ENCODE results near the gene AHNAK2. TPM values are rescaled to one million over a fixed set of nuclear protein-coding genes. Genes with fewer than 3 reads are reported as not detected.
A peak's percentile ranks its signal among the peaks of the same experiment; 100 is the strongest.

The AHNAK2 gene
- total RNA-seq, 2 donors from 2014 or later = 3.6 to 5.2 TPM

GRCh38 chr14:104991896-104992230 lies 13.7 kb upstream of the AHNAK2 start:
- Histone ChIP-seq H3K36me3 (replicated peaks in 1 of 2; ENCODE audit: insufficient read depth in 1 of 2, low read depth in 2 of 2) (peaks cover 0 to 5% of the 10 kb centered on the region in 2 donors), H3K27me3 (no peaks in the 10 kb centered on the region), H3K9me3 (no peaks in the 10 kb centered on the region), H3K4me1 (peaks cover 6% of the 10 kb centered on the region), H3K27ac (no peak overlapping the region), H3K4me3 (no peak overlapping the region)
- WGBS, 2 donors = 95 to 97% methylated on average over 34 of the region's 34 CpGs
- DNase-seq = no peak
- TF ChIP-seq CTCF (IDR thresholded peaks at IDR 0.05) = no peak
- no peak for TF ChIP-seq POLR2A (IDR thresholded peaks at IDR 0.05)
- intact Hi-C loops (cut with DNase I) = no loop called here
- no peak for ATAC-seq

- DNase-seq = no peak
Measured at GRCh38 chr14:104989951-104990303, 11.8 kb upstream of the AHNAK2 start.

GRCh38 chr14:104989236-104989950 lies 11.2 kb upstream of the AHNAK2 start:
- intact Hi-C loops (cut with DNase I) = no loop called here
- Histone ChIP-seq H3K4me1 (peaks cover 14% of the 10 kb centered on the region), H3K4me3 (no peak overlapping the region), H3K27me3 (no peaks in the 10 kb centered on the region), H3K9me3 (no peaks in the 10 kb centered on the region), H3K36me3 (replicated peaks in 1 of 2; ENCODE audit: insufficient read depth in 1 of 2, low read depth in 2 of 2) (peaks cover 0 to 3% of the 10 kb centered on the region in 2 donors), H3K27ac (no peak overlapping the region)
- 86 to 89% methylated on average over 13 to 16 of the region's 16 CpGs for WGBS, 2 donors
- no peak for TF ChIP-seq CTCF (IDR thresholded peaks at IDR 0.05)
- no peak for TF ChIP-seq POLR2A (IDR thresholded peaks at IDR 0.05)
- no peak for DNase-seq
- no peak for ATAC-seq

More at GRCh38 chr14:104989951-104990303, 11.8 kb upstream of the AHNAK2 start:
- Histone ChIP-seq H3K27ac (no peak overlapping the region), H3K36me3 (replicated peaks in 1 of 2; ENCODE audit: insufficient read depth in 1 of 2, low read depth in 2 of 2) (peaks cover 0 to 5% of the 10 kb centered on the region in 2 donors), H3K9me3 (no peaks in the 10 kb centered on the region), H3K4me3 (no peak overlapping the region), H3K27me3 (no peaks in the 10 kb centered on the region), H3K4me1 (peaks cover 14% of the 10 kb centered on the region)
- ATAC-seq = no peak
- 85 to 91% methylated on average over 6 to 7 of the region's 7 CpGs for WGBS, 2 donors
- intact Hi-C loops (cut with DNase I) = no loop called here
- TF ChIP-seq POLR2A (IDR thresholded peaks at IDR 0.05) = no peak
- TF ChIP-seq CTCF (IDR thresholded peaks at IDR 0.05) = no peak

GRCh38 chr14:104986487-104987164 lies 8.5 kb upstream of the AHNAK2 start:
- peak overlapping the region; percentile 73 to 95 for H3K4me3 ChIP-seq
- intact Hi-C loops (cut with DNase I) = no loop called here
- no peaks in the 10 kb centered on the region for H3K27me3 ChIP-seq
- peak overlapping the region in 2 of 4 donors; percentile 59 to 76 for H3K27ac ChIP-seq
- DNase-seq (no peak), ATAC-seq (no peak)
- no peaks in the 10 kb centered on the region for H3K36me3 ChIP-seq (replicated peaks in 1 of 2; ENCODE audit: insufficient read depth in 1 of 2, low read depth in 2 of 2)
- peaks cover 14% of the 10 kb centered on the region for H3K4me1 ChIP-seq
- no peaks in the 10 kb centered on the region for H3K9me3 ChIP-seq
- TF ChIP-seq POLR2A (IDR thresholded peaks at IDR 0.05) (no peak), CTCF (IDR thresholded peaks at IDR 0.05) (no peak)
- WGBS, 2 donors = 50% methylated on average over 2 to 19 of the region's 19 CpGs

Data from body of pancreas (tissue), 4 donors.